Measurements from ENCODE around the gene CITED4.
"Not testable (repeated sequence)": the region's sequence is repeated elsewhere in the genome, so short reads cannot be mapped to it uniquely, and the experiment has no call there.

CITED4 gene
- 0.71 to 22.8 (median 14.4) reads per million in 3 experiments for total RNA-seq

DNA sequence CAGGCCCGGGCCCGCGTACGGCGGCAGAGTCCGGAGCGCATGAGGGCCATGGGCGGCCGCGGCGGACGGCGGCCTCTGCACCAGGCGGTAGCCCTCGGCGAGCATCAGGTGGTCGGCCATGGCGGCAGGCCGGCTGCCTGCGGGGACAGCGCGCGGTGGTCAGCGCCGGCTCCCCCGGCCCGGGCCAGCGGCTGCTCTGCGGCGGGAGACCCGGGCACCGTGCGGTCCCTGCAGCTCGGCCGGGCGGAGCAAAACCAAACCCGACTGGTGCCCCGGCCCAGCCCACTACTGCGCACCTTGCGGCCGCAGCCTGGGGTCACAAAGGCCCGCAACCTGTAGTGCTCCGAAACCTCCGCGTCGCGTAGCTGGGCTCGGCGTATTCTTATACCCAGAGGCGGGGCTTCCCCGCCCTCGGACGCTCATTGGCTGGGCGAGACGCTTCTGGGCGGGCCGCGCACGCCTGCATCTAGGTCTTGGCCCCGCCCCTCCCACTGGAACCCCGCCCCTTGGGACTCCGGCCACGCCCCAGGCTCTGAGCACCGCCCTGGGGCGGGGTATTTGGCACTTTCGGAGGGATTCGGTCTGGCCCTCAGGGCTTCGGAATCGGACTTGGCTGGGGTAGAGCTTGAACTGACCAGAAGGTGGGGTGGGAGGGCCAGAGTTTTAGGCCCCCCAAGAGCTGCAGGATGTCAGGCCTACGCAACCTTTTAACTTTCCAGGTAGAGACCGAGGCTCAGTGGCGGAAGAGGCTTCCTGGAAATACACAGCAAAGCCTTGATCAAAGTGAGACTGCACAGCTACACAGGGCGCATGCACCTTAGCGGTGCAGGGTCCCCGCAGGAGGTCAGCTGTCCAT lies at the start of gene CITED4:
Gene CITED4 (minus strand): TSS at position 356 of the 856 bp plus-strand sequence. CDS start 236 bp downstream, at position 120.
- peak; percentile 93 for DNase-seq

DNA sequence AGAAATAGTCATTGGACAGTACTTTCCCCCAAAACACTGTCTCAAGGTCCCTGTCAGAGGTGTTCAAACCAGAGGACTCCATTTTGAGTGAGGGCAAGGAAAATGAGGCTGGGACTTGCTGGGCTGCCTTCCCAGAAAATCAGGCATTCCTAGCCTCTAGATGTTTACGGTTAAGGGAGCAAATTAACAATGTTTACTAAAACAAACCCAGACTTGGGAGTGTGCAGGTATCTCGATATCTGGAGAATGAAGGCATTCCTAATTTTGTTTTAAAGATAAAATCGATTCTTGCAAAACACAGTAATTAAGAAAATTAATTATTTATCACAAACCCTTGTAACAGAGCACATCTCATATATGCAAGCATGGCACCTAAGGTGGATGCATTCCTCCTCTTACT lies 48.9 kb upstream of the CITED4 start:
- DNase-seq, result no peak

- no peak for DNase-seq
Measured at GRCh38 chr1:40909281-40909680, 47.1 kb upstream of the CITED4 start.

DNA sequence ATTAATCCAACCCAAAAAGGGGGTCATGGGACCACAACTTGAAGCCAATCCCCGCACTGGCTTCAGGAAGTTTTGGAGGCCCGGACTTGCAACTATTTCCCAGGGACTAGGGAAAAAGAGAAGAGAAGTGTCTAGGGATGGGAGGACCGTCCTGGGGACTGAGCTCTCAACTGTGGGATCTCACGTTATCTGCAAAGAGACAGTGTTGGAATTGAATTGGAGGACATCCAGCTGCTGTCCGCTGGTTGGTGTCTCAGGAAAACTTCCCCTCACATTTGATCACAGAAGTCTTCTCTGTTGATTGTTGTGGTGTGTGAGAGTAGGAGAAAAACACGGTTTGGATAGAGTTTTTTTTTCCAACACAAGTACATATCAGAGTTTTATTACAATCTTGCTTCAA lies 46.2 kb upstream of the CITED4 start:
- DNase-seq, result no peak

DNA sequence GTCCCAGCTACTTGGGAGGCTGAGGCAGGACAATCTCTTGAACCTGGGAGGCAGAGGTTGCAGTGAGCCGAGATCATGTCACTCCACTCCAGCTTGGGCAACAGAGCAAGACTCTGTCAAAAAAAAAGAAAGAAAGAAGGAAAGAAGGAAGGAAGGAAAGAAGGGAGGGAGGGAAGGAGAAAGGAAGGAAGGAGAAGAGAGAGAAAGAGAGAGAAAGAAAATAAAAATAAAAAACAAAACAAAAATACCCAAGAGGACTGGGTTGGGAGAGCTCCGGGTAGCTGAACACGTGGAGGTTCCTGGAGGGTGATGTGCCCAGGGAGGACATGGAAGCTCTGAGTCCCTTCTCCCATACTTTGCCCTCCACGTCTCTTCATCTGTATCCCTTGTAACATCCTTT lies 45.7 kb upstream of the CITED4 start:
- no peak for DNase-seq

GRCh38 chr1:40906781-40907400 lies 44.7 kb upstream of the CITED4 start:
- DNase-seq, result no peak

DNA sequence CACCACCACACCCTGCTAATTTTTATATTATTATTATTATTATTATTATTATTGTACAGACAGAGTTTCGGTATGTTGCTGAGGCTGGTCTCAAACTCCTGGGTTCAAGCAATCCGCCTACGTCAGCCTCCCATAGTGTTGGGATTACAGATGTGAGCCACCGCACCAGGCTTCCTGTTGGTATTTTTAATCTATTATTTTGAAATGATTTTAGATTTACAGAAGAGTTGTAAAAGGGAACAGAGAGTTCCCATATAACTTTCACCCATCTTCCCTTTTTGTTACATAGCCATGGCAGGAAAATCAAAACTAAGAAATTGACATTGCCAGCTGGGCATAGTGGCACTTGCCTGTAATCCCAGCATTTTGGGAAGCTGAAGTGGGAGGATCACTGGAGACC lies 42.9 kb upstream of the CITED4 start:
- no peak for DNase-seq

DNA sequence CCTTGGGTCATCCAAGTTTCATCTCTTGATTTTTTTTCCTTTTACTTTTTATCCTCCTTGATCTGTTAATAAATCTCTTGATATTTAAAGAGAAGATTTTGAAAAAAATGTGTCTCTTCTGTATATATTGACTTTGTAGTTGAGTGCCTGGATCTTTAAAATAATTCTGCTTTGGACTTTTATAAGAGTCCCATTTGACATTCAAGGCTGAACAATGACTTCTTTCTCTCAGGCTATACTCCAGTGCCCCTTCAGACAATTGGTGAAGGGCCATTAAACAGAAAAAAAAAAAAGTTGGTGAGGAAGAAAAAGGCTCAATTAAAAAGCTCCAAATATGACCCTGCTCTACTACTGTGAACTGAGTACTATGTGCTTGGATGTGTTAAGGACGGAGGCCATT lies 40.9 kb upstream of the CITED4 start:
- DNase-seq, result no peak

- DNase-seq, result no peak
Measured at GRCh38 chr1:40901886-40902852, 40.0 kb upstream of the CITED4 start.

DNA sequence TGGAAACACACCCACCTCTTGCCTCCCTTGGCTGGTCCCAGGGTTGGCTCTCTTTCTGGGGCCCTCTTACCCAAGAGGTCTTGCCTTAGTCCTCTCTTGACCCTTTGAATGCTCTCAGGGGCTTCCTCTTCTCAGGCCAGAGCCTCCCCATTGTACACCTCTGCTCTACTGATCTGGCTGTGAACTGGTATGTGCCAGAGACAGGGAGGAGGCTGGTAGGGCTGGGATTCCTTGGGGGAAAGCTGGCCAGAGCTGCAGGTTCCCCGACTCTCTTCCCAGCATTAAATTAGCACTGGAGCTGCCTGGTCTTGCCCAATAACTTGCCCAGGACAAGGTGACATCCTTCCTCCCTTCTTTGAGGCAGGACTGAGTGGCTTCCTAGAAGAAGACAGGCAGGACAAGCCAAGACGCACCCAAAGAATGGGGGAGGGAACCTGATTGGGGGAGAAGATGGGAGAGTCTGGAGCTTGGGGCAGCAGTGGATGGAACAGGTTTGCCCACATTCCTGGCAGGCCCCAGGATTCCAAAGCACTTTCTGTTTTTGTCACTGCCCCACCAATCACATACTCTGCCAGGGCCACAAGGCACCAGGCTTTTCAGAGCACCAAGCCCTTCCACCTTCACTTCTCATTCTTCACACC lies 37.2 kb upstream of the CITED4 start:
- no peak for DNase-seq

- DNase-seq, result no peak
Measured at GRCh38 chr1:40898431-40898901, 36.3 kb upstream of the CITED4 start.

- no peak for DNase-seq
Measured at GRCh38 chr1:40897513-40897912, 35.4 kb upstream of the CITED4 start.

- no peak for DNase-seq
Measured at GRCh38 chr1:40896482-40896881, 34.3 kb upstream of the CITED4 start.

DNA sequence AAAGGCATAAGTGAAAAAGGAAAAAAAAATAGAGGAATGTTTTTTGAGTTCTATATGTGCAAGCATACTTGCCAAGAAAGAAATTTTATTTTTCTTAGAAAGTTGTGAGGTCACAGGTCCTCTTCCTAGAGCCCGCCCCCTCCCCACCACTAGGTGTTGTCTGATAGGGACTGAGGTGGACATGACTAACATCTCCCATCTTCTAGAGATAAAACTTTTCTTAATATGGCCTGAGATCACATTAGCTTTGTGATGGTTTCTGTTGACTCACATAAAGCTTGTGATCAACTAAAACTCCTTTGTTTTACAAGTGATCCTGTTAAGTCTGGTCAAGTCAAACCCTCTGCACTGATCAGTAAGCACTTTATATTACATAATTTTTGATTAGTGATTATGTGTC lies 33.4 kb upstream of the CITED4 start:
- DNase-seq, result no peak

DNA sequence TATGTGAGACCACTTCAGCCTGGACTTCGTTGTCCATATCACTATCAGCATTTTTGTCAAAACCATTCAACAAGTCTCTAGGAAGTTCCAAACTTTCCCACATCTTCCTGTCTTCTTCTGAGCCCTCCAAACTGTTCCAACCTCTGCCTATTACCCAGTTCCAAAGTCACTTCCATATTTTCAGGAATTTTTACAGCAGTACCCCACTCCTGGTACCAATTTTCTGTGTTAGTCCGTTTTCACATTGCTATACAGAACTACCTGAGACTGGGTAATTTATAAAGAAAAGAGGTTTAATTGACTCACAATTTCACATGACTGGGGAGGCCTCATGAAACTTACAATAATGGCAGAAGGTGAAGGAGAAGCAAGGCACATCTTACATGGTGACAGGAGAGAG lies 32.7 kb upstream of the CITED4 start:
- not testable (repeated sequence) for DNase-seq

DNA sequence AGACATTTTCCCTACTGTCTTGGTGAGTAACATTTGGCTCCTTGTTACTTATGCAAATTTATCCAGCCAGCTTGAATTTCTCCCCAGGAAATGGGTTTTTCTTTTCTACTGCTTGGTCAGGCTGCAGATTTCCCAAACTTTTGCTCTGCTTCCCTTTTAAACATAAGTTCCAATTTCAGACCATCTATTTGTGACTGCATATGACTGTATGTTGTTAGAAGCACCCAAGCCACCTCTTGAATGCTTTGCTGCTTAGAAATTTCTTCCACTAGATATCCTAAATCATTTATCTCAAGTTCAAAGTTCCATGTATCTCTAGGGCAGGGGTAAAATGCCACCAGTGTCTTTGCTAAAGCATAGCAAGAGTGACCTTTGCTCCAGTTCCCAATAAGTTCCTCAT lies 32.3 kb upstream of the CITED4 start:
- DNase-seq, result no peak

- no peak for DNase-seq
Measured at GRCh38 chr1:40893946-40894345, 31.8 kb upstream of the CITED4 start.

- DNase-seq, result no peak
Measured at GRCh38 chr1:40892354-40892753, 30.2 kb upstream of the CITED4 start.

- DNase-seq, result no peak
Measured at GRCh38 chr1:40890771-40891170, 28.6 kb upstream of the CITED4 start.

- DNase-seq, result no peak
Measured at GRCh38 chr1:40887652-40888051, 25.5 kb upstream of the CITED4 start.

- DNase-seq, result no peak
Measured at GRCh38 chr1:40887012-40887378, 24.8 kb upstream of the CITED4 start.

GRCh38 chr1:40886318-40887011 lies 24.3 kb upstream of the CITED4 start:
- DNase-seq, result no peak
